Effector memory CD4-positive, alpha-beta T cell (primary cell): ENCODE data around the gene SEC24D.

Experiments
- DNase-seq, 3 donors: peaks; one replicate each; pipeline ENCODE4 v3.0.0-alpha.2; 2020
- H3K27ac ChIP-seq: 2 replicates; pipeline ENCODE4 v1.7.0; 2013; ENCODE audit warnings: mild to moderate bottlenecking, low read length, moderate library complexity; ENCODE audit not compliant: insufficient read depth, poor library complexity, severe bottlenecking
- H3K27me3 ChIP-seq: replicated peaks from 2 replicates; pipeline ENCODE4 v1.7.0; 2013; ENCODE audit warnings: mild to moderate bottlenecking, low read length; ENCODE audit not compliant: insufficient read depth, control insufficient read depth, poor library complexity, severe bottlenecking
- H3K36me3 ChIP-seq: 2 replicates; pipeline ENCODE4 v1.7.0; 2013; ENCODE audit warnings: mild to moderate bottlenecking, low read length, moderate library complexity; ENCODE audit not compliant: control insufficient read depth, insufficient read depth
- H3K4me1 ChIP-seq: 2 replicates; pipeline ENCODE4 v1.7.0; 2013; ENCODE audit warnings: low read length, mild to moderate bottlenecking; ENCODE audit not compliant: control insufficient read depth, insufficient read depth, poor library complexity, severe bottlenecking
- H3K4me3 ChIP-seq: 2 replicates; pipeline ENCODE4 v1.7.0; 2013; ENCODE audit warnings: low read length, low read depth, mild to moderate bottlenecking; ENCODE audit not compliant: insufficient read depth, poor library complexity, severe bottlenecking
- H3K9me3 ChIP-seq: 2 replicates; pipeline ENCODE4 v1.7.0; 2013; ENCODE audit warnings: mild to moderate bottlenecking, low read length, moderate library complexity; ENCODE audit not compliant: control insufficient read depth

The SEC24D gene

GRCh38 chr4:118756429-118756828, 79.5 kb downstream of the SEC24D start:
- Histone ChIP-seq H3K9me3 (no peaks in the 10 kb centered on the region), H3K36me3 (peaks cover 10% of the 10 kb centered on the region), H3K27ac (no peak overlapping the region), H3K4me1 (no peaks in the 10 kb centered on the region), H3K4me3 (no peak overlapping the region), H3K27me3 (no peaks in the 10 kb centered on the region)
- no peak for DNase-seq

- no peak overlapping the region for H3K4me3 ChIP-seq
- no peak for DNase-seq
- H3K9me3 ChIP-seq: no peaks in the 10 kb centered on the region
- peaks cover 12% of the 10 kb centered on the region for H3K36me3 ChIP-seq
- H3K27ac ChIP-seq: no peak overlapping the region
- H3K4me1 ChIP-seq: no peaks in the 10 kb centered on the region
- no peaks in the 10 kb centered on the region for H3K27me3 ChIP-seq
Observed at GRCh38 chr4:118755438-118756226, 80.3 kb downstream of the SEC24D start.

- Histone ChIP-seq H3K4me3 (no peak overlapping the region), H3K27ac (no peak overlapping the region), H3K27me3 (no peaks in the 10 kb centered on the region), H3K9me3 (no peaks in the 10 kb centered on the region), H3K4me1 (no peaks in the 10 kb centered on the region), H3K36me3 (peaks cover 18% of the 10 kb centered on the region)
- DNase-seq: no peak
Observed at GRCh38 chr4:118754890-118755289, 81.0 kb downstream of the SEC24D start.

GRCh38 chr4:118753685-118754084, 82.2 kb downstream of the SEC24D start:
- Histone ChIP-seq H3K36me3 (peaks cover 20% of the 10 kb centered on the region), H3K4me3 (no peak overlapping the region), H3K27ac (no peak overlapping the region), H3K4me1 (no peaks in the 10 kb centered on the region), H3K9me3 (no peaks in the 10 kb centered on the region), H3K27me3 (no peaks in the 10 kb centered on the region)
- no peak for DNase-seq

GRCh38 chr4:118753096-118753495, 82.8 kb downstream of the SEC24D start:
- Histone ChIP-seq H3K27me3 (no peaks in the 10 kb centered on the region), H3K4me3 (no peak overlapping the region), H3K27ac (no peak overlapping the region), H3K36me3 (peaks cover 21% of the 10 kb centered on the region), H3K9me3 (no peaks in the 10 kb centered on the region), H3K4me1 (no peaks in the 10 kb centered on the region)
- no peak for DNase-seq

- no peaks in the 10 kb centered on the region for H3K27me3 ChIP-seq
- no peak overlapping the region for H3K4me3 ChIP-seq
- no peaks in the 10 kb centered on the region for H3K4me1 ChIP-seq
- H3K36me3 ChIP-seq: peaks cover 21% of the 10 kb centered on the region
- no peak overlapping the region for H3K27ac ChIP-seq
- DNase-seq: no peak
- H3K9me3 ChIP-seq: no peaks in the 10 kb centered on the region
Observed at GRCh38 chr4:118752551-118752950, 83.4 kb downstream of the SEC24D start.

- Histone ChIP-seq H3K27ac (no peak overlapping the region), H3K9me3 (no peaks in the 10 kb centered on the region), H3K27me3 (no peaks in the 10 kb centered on the region), H3K4me1 (no peaks in the 10 kb centered on the region), H3K36me3 (peaks cover 21% of the 10 kb centered on the region), H3K4me3 (no peak overlapping the region)
- no peak for DNase-seq
Observed at GRCh38 chr4:118751629-118752323, 84.2 kb downstream of the SEC24D start.

GRCh38 chr4:118749347-118749988, 86.5 kb downstream of the SEC24D start:
- no peak overlapping the region for H3K27ac ChIP-seq

GRCh38 chr4:118746251-118746919, 89.5 kb downstream of the SEC24D start:
- no peaks in the 10 kb centered on the region for H3K4me1 ChIP-seq
- no peak overlapping the region for H3K27ac ChIP-seq
- H3K9me3 ChIP-seq: no peaks in the 10 kb centered on the region
- peaks cover 18% of the 10 kb centered on the region for H3K36me3 ChIP-seq
- no peak for DNase-seq
- no peak overlapping the region for H3K4me3 ChIP-seq
- no peaks in the 10 kb centered on the region for H3K27me3 ChIP-seq

More at GRCh38 chr4:118749347-118749988, 86.5 kb downstream of the SEC24D start:
- Histone ChIP-seq H3K36me3 (peaks cover 19% of the 10 kb centered on the region), H3K4me1 (no peaks in the 10 kb centered on the region), H3K9me3 (no peaks in the 10 kb centered on the region), H3K4me3 (no peak overlapping the region), H3K27me3 (no peaks in the 10 kb centered on the region)
- no peak for DNase-seq
